AG09309 (cell line): Measurements from ENCODE around the gene PPARA.
"Not testable (repeated sequence)": the region's sequence is repeated elsewhere in the genome, so short reads cannot be mapped to it uniquely, and the experiment has no call there.

ENCODE experiments used
- DNase-seq: peaks from one replicate; pipeline ENCODE4 v3.0.0-alpha.2; 2010; ENCODE audit warnings: low read depth
- H3K4me3 ChIP-seq: 2 replicates; pipeline ENCODE4 v1.5.1; 2011; ENCODE audit warnings: mild to moderate bottlenecking, low read depth, low read length, moderate library complexity; ENCODE audit not compliant: control insufficient read depth
- CTCF ChIP-seq: IDR thresholded peaks from 2 replicates; pipeline ENCODE4 v1.5.1; 2011; ENCODE audit warnings: mild to moderate bottlenecking, low read depth, low read length, inconsistent platforms; ENCODE audit not compliant: insufficient read depth, control insufficient read depth; ENCODE audit errors: missing control alignments

The PPARA gene

DNA sequence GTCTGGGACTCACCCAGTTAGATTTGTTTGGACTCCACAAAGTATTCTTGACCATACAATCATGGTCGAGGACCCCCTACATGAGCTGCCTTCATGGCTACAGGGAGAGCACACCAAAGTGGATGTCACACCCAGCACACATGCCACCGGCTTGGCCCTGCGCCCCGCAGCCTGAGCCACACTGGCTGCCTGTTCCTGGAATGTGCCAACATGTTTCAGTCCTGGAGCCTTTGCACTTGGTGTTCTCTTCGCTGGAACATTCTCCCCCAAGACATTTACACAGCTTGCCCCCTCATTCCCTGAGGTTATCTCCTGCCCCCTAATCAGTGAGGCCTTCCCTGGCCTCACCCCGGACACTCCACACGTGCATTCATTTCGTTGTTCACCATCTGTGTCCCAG lies 46.0 kb downstream of the PPARA start:
- no peak overlapping the region for H3K4me3 ChIP-seq
- no peak for DNase-seq
- no peak for TF ChIP-seq CTCF

DNA sequence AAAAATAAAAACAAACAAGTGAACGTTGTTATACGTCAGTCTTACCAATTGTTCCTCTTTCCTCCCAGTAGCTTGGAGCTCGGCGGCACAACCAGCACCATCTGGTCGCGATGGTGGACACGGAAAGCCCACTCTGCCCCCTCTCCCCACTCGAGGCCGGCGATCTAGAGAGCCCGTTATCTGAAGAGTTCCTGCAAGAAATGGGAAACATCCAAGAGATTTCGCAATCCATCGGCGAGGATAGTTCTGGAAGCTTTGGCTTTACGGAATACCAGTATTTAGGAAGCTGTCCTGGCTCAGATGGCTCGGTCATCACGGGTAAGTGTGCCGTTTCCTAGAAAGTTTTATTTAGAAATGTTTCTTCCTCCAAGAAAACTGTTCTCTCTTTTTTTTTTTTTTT lies 47.9 kb downstream of the PPARA start:
- no peak for TF ChIP-seq CTCF
- no peak overlapping the region for H3K4me3 ChIP-seq
- no peak for DNase-seq

DNA sequence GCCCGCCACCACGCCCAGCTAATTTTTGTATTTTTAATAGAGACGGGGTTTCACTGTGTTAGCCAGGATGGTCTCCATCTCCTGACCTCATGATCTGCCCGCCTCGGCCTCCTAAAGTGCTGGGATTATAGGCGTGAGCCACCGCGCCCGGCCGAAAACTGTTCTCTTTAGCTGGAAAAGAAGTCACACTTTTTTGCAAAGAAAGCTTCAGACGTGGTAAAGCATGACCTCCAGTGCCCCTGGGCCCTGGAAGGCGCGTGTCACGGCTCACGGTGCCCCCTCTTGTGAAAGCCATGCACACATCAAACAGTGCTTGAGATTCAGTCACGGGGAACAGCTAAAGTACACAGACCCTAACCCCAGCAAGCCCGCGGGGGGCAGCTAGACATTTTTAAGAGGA lies 48.5 kb downstream of the PPARA start:
- not testable (repeated sequence) for DNase-seq, H3K4me3 ChIP-seq

DNA sequence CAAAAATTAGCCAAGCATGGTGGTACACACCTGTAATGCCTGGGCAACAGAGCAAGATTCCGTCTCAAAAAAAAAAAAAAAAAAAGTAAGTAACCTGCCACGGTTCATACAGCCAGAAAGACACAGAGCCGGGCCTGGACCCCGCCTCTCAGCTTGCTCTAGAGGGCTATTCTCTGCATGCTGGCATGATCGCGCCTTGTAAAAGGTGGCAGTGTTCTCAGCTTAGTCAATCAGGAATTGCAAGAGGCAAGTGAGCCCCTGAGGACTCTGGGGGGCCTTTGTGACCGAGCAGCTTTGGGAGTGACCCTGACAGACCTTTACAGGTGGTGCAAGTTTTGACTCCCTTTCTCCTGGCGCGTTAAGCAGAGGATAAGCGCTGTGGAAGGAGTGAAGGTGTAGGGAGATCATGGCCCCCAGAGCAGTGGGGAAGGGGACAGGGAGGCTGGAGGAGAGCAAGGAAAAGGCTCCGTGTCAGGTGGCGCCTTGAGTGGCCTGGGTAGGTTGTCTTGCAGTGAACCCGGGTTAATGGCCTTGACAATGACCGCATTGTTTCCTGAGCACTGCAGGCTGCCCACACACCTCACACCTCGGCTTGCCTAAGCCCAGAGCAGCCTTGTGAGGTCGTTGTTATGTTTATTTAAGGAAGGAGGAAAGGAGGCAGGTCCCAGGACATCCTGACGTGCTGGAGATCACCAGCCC lies 50.9 kb downstream of the PPARA start:
- H3K4me3 ChIP-seq, result no peak overlapping the region
- DNase-seq, result no peak
- no peak for TF ChIP-seq CTCF

GRCh38 chr22:46202897-46203600 lies 52.7 kb downstream of the PPARA start:
- no peak overlapping the region for H3K4me3 ChIP-seq
- no peak for DNase-seq

DNA sequence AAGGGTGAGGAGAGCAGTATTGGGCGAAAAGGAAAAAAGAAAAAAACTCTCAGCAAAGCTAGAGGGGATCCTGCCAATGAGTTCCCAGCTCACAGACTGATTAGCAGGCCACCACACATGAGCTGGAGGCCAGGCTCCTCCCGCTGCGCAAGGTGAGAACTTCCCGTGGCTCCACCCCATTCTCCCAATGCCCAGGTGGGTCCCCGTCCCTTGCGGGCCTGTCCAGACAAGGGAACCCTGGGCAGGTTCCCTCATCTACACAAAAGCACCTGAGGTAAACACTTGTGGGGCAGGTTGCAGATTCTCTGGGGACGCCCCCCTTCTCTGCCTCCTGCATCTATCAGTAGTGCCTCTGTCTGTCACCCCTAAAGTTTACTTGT lies 53.3 kb downstream of the PPARA start:
- H3K4me3 ChIP-seq, result no peak overlapping the region
- no peak for DNase-seq
- TF ChIP-seq CTCF, result no peak

More at GRCh38 chr22:46202897-46203600, 52.7 kb downstream of the PPARA start:
- TF ChIP-seq CTCF, result no peak

DNA sequence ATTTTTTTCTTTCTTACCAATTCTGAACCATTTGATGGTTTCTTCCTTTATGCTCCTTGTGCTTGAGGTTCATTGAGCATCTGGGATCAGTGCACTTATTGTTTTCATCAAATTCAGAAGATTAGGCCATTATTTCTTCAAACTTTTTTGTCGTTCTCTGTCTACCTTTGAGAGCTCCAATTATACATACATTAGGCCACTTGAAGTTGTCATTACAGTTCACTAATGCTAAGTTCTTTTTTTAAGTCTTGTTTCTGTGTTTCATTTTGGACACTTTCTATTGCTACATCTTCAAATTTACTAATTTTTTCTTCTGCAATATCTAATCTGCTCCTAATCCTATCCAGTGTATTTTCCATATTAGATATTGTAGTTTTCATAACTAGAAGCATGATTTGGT lies 58.9 kb downstream of the PPARA start:
- TF ChIP-seq CTCF, result no peak
- DNase-seq, result no peak
- H3K4me3 ChIP-seq, result no peak overlapping the region
